LNCAP (cell line): ENCODE data around the gene CLSTN2.

Source experiments
- CTCF ChIP-seq: fragments of 450-650 bp; IDR thresholded peaks from 2 replicates; pipeline ENCODE4 v1.5.1; 2017; ENCODE audit warnings: mild to moderate bottlenecking

CLSTN2 gene

GRCh38 chr3:140089403-140090072 is 154.6 kb downstream of the CLSTN2 start:
- no peak for TF ChIP-seq CTCF

GRCh38 chr3:140091143-140091542 is 156.2 kb downstream of the CLSTN2 start:
- no peak for TF ChIP-seq CTCF

GRCh38 chr3:140092848-140093536 is 158.0 kb downstream of the CLSTN2 start:
- TF ChIP-seq CTCF = peak; percentile 27; the same call in 1 of the 2 replicates

GRCh38 chr3:140093742-140094141 is 158.8 kb downstream of the CLSTN2 start:
- no peak for TF ChIP-seq CTCF

GRCh38 chr3:140094487-140094886 is 159.5 kb downstream of the CLSTN2 start:
- TF ChIP-seq CTCF = no peak

- TF ChIP-seq CTCF = no peak
Measured at GRCh38 chr3:140096037-140096436, 161.1 kb downstream of the CLSTN2 start.

- TF ChIP-seq CTCF = no peak
Measured at GRCh38 chr3:140097874-140098635, 163.1 kb downstream of the CLSTN2 start.
